HepG2 (cell line): Measurements from ENCODE around the gene PDP2. TPM values are rescaled to one million over a fixed set of nuclear protein-coding genes. Genes with fewer than 3 reads are reported as not detected.

Experiments used
- ATAC-seq: fragments of 200-7000 bp; cut with Tn5 transposase; 3 replicates; pipeline ENCODE4 v1.9.1; 2020; ENCODE audit warnings: mild to moderate bottlenecking, moderate library complexity
- BruUV-seq: library from RNA; stranded (reverse); fragments of 400-500 nt; replicated peaks from 2 replicates; lab custom pipeline; 2021; lab: Mats Ljungman, UMichigan
- CTCF ChIA-PET: fragments of 300-600 bp; formaldehyde crosslinking; extraction: SDS; loops from one replicate; lab custom pipeline; 2021; ENCODE audit warnings: low total read pairs, inconsistent platforms, low intra/inter-chr PET ratio; lab: Yijun Ruan, JAX
- POLR2A ChIA-PET: fragments of 350-600 bp; sonication (Branson Sonifier 250); formaldehyde crosslinking; loops from one replicate; lab custom pipeline; 2020; ENCODE audit warnings: antibody characterized with exemption, inconsistent platforms; lab: Yijun Ruan, JAX
- DNase-seq: peaks from one replicate; pipeline ENCODE4 v3.0.0-alpha.2; 2015; ENCODE audit warnings: low spot score
- FAIRE-seq: peaks from 3 replicates; lab custom pipeline; 2011; peaks lifted over from hg19 to GRCh38; lab: Jason Lieb, UNC
- H2AFZ ChIP-seq: one replicate; pipeline ENCODE4 v1.6.1; 2011; ENCODE audit warnings: low read length, inconsistent platforms
- H3K27ac ChIP-seq: fragments of 300-600 bp; 3 replicates; pipeline ENCODE4 v1.8.0; 2011; ENCODE audit warnings: mixed run types, mild to moderate bottlenecking, mixed read lengths, low read length, inconsistent platforms; ENCODE audit not compliant: insufficient read depth; ENCODE audit errors: extremely low read length
- H3K27me3 ChIP-seq, 2 experiments: fragments of 200-600 bp in 1 of 2; 2 replicates in 1 of 2; 3 replicates in 1 of 2; pipeline versions ENCODE4 v1.6.0 to v1.8.0; 2011; ENCODE audit warnings: low read length in 2 of 2, mild to moderate bottlenecking in 2 of 2, moderate library complexity in 2 of 2, inconsistent platforms in 1 of 2; ENCODE audit not compliant: insufficient read depth in 2 of 2, control insufficient read depth in 1 of 2
- H3K36me3 ChIP-seq, 2 experiments: fragments of 200-600 bp in 1 of 2; replicated peaks in 1 of 2; 2 replicates in 1 of 2; 3 replicates in 1 of 2; pipeline versions ENCODE4 v1.5.1 to v1.8.0; 2011; ENCODE audit warnings: low read length in 2 of 2, inconsistent platforms in 1 of 2; ENCODE audit not compliant: insufficient read depth in 2 of 2, control insufficient read depth in 1 of 2
- H3K4me1 ChIP-seq: 2 replicates; pipeline ENCODE4 v1.5.1; 2012; ENCODE audit warnings: low read length, inconsistent platforms; ENCODE audit not compliant: insufficient read depth
- H3K4me2 ChIP-seq: 2 replicates; pipeline ENCODE4 v1.6.0; 2011; ENCODE audit warnings: low read depth, low read length, inconsistent platforms
- H3K4me3 ChIP-seq, 3 experiments: fragments of 200-600 bp in 1 of 3; sonication (generic), shearing (Covaris generic) in 1 of 3; replicated peaks in 1 of 3; 2 replicates each; pipeline ENCODE4 v1.5.1; 2011 to 2016; ENCODE audit warnings: low read length in 3 of 3, inconsistent platforms in 2 of 3, low read depth in 2 of 3, mild to moderate bottlenecking in 2 of 3, control low read depth in 1 of 3, mixed read lengths in 1 of 3; ENCODE audit not compliant: insufficient read depth in 1 of 3
- H3K79me2 ChIP-seq: one replicate; pipeline ENCODE4 v1.6.1; 2011; ENCODE audit warnings: low read length, inconsistent platforms; ENCODE audit not compliant: insufficient read depth
- H3K9ac ChIP-seq: 2 replicates; pipeline ENCODE4 v1.6.0; 2011; ENCODE audit warnings: mild to moderate bottlenecking, low read depth, low read length, inconsistent platforms; ENCODE audit not compliant: insufficient read depth
- H3K9me3 ChIP-seq: 2 replicates; pipeline ENCODE4 v1.5.1; 2012; ENCODE audit warnings: mild to moderate bottlenecking, low read length
- H4K20me1 ChIP-seq: 2 replicates; pipeline ENCODE4 v1.6.0; 2011; ENCODE audit warnings: inconsistent platforms, mild to moderate bottlenecking, low read length, moderate library complexity; ENCODE audit not compliant: insufficient read depth
- HES4 ChIP-seq: sonication (generic); formaldehyde crosslinking; IDR thresholded peaks from 2 replicates; pipeline ENCODE4 v1.9.0; 2021; ENCODE audit warnings: mild to moderate bottlenecking, missing genetic modification reagents, borderline replicate concordance
- HOXA5 ChIP-seq: sonication (generic); formaldehyde crosslinking; IDR thresholded peaks from 2 replicates; pipeline ENCODE4 v1.4.0; 2020; ENCODE audit warnings: missing genetic modification reagents
- MBNL3 ChIP-seq: fragments of 250-450 bp; sonication (Bioruptor Pico); conservative IDR thresholded peaks from 2 replicates; pipeline ENCODE4 v1.8.0; 2022; ENCODE audit warnings: mild to moderate bottlenecking, inconsistent platforms
- MED13 ChIP-seq: sonication (generic); formaldehyde crosslinking; IDR thresholded peaks from 2 replicates; pipeline ENCODE4 v1.5.0; 2020; ENCODE audit warnings: missing genetic modification reagents
- NKX3-1 ChIP-seq: sonication (generic); formaldehyde crosslinking; IDR thresholded peaks from 2 replicates; pipeline ENCODE4 v1.5.0; 2020; ENCODE audit warnings: missing genetic modification reagents
- NONO ChIP-seq, 2 experiments: fragments of 450-650 bp in 1 of 2; sonication (generic) in 1 of 2; formaldehyde crosslinking in 1 of 2; IDR thresholded peaks in 1 of 2; conservative IDR thresholded peaks in 1 of 2; 2 replicates each; pipeline versions ENCODE4 v1.6.1 to v1.8.0; 2017 to 2022; ENCODE audit warnings: mild to moderate bottlenecking in 1 of 2, missing genetic modification reagents in 1 of 2, moderate library complexity in 1 of 2
- ONECUT2 ChIP-seq: sonication (generic); formaldehyde crosslinking; IDR thresholded peaks from 2 replicates; pipeline ENCODE4 v1.4.0; 2020; ENCODE audit warnings: missing genetic modification reagents
- REST ChIP-seq, 2 experiments: IDR thresholded peaks; 2 replicates each; pipeline ENCODE4 v1.6.1; 2011 to 2012; ENCODE audit warnings: low read length in 2 of 2, borderline replicate concordance in 1 of 2, low read depth in 1 of 2, mild to moderate bottlenecking in 1 of 2, moderate library complexity in 1 of 2
- SMYD3 ChIP-seq: sonication (generic); formaldehyde crosslinking; IDR thresholded peaks from 2 replicates; pipeline ENCODE4 v1.8.1; 2023; ENCODE audit warnings: mild to moderate bottlenecking, missing genetic modification reagents
- TCF7 ChIP-seq: sonication (generic); IDR thresholded peaks from 2 replicates; pipeline ENCODE4 v1.6.1; 2016; ENCODE audit warnings: antibody characterized with exemption, low read depth
- ZMAT5 ChIP-seq: sonication (generic); formaldehyde crosslinking; IDR thresholded peaks from 2 replicates; pipeline ENCODE4 v1.5.0; 2020; ENCODE audit warnings: mild to moderate bottlenecking, low read depth, missing genetic modification reagents, borderline replicate concordance
- ZNF563 ChIP-seq: sonication (generic); formaldehyde crosslinking; IDR thresholded peaks from 2 replicates; pipeline ENCODE4 v1.8.0; 2022; ENCODE audit warnings: mild to moderate bottlenecking, moderate library complexity, missing genetic modification reagents
- ZNF749 ChIP-seq: sonication (generic); formaldehyde crosslinking; IDR thresholded peaks from 2 replicates; pipeline ENCODE4 v1.8.0; 2022; ENCODE audit warnings: mild to moderate bottlenecking, missing genetic modification reagents, moderate library complexity, borderline replicate concordance
- ZNF75D ChIP-seq: sonication (generic); formaldehyde crosslinking; IDR thresholded peaks from 2 replicates; pipeline ENCODE4 v1.8.1; 2023; ENCODE audit warnings: missing genetic modification reagents, mild to moderate bottlenecking, borderline replicate concordance
- WGBS: methylation state at CpG from one replicate; pipeline ENCODE4 v1.1.6; 2017; ENCODE audit warnings: low lambda C conversion rate; 5-methylcytosine and 5-hydroxymethylcytosine counted together
- in situ Hi-C: cut with HindIII; loops from 2 replicates; pipeline ENCODE4 v1.10.0; 2017; ENCODE audit warnings: low pct_unique_long_range_greater_than_20kb; ENCODE audit not compliant: extremely low pct_ligation_motif_present
- intact Hi-C: fragments of 100-400 bp; cut with micrococcal nuclease; formaldehyde crosslinking; loops from one replicate; pipeline ENCODE4 v1.10.0; 2022; ENCODE audit not compliant: unreplicated experiment
- polyA plus RNA-seq, 8 experiments: library from polyadenylated mRNA; depleted of rRNA in 3 of 8; stranded (reverse) in 7 of 8; unstranded in 1 of 8; fragments of >200 nt; fragmentation: Illumina TruSeq in 4 of 8; extraction: Trizol in 4 of 8; gene quantifications; 2 replicates each; pipeline versions ENCODE4 v1.2.1 to v1.2.3, GENCODE V29; 2011 to 2016; ENCODE audit warnings: low read depth in 4 of 8, missing spikeins in 1 of 8, mixed read lengths in 1 of 8; ENCODE audit not compliant: insufficient read depth in 1 of 8
- total RNA-seq, 5 experiments: library from RNA; depleted of rRNA; stranded (reverse); fragments of >200 nt; fragmentation: Illumina TruSeq; extraction: Trizol; gene quantifications; 2 replicates each; pipeline ENCODE4 v1.2.3, GENCODE V29; 2016; ENCODE audit warnings: low read depth in 1 of 5
- TF ChIP-seq, protein P1 (sequence below): sonication (generic); formaldehyde crosslinking; IDR thresholded peaks from 2 replicates; pipeline ENCODE4 v1.8.0; 2022; ENCODE audit warnings: mild to moderate bottlenecking, missing genetic modification reagents
- TF ChIP-seq, protein P2 (sequence below): sonication (generic); formaldehyde crosslinking; IDR thresholded peaks from 2 replicates; pipeline ENCODE4; 2020; ENCODE audit warnings: missing genetic modification reagents, mild to moderate bottlenecking, borderline replicate concordance

PDP2 gene
- total and polyA plus RNA-seq, 2 of the 13 experiments (the other 11 are each of a cell fraction or from before 2014, with no cell fraction given): 12.8 to 15.8 TPM

- no peak overlapping the region for H3K4me2 ChIP-seq
- ChIA-PET POLR2A (interaction anchor here (0.8 kb wide), 1 partner anchor 12 kb away, joined by 3 read pairs; the partner anchor contains the start of gene NAE1), CTCF (no interaction called here)
- DNase-seq: no peak
- H3K9ac ChIP-seq: no peak overlapping the region
- no peak overlapping the region for H3K27ac ChIP-seq
- 51% methylated on average over 2 of the region's 2 CpGs for WGBS
- H3K4me3 ChIP-seq: no peak overlapping the region
- no peaks in the 10 kb centered on the region for H4K20me1 ChIP-seq
- peak; percentile 11; the same call in 2 of the 3 replicates for ATAC-seq
- H2AFZ ChIP-seq: no peak overlapping the region
- in situ Hi-C loops (no loop called here), intact Hi-C loops (loop anchor here (10.0 kb wide), 1 partner anchor 88 kb away; the partner anchor contains the start of gene DYNC1LI2)
- H3K27me3 ChIP-seq: peaks cover 7 to 63% of the 10 kb centered on the region in 2 experiments; a peak in 4 of 5 replicates
- no peak for FAIRE-seq
- no TSS peak for BruUV-seq
- H3K9me3 ChIP-seq: no peaks in the 10 kb centered on the region
- H3K79me2 ChIP-seq: no peaks in the 10 kb centered on the region
- peaks cover 15% of the 10 kb centered on the region; the same call in 1 of the 2 replicates for H3K4me1 ChIP-seq
- H3K36me3 ChIP-seq: no peaks in the 10 kb centered on the region
- TF ChIP-seq ZMAT5 (CRISPR knock-in tag) (no peak), HOXA5 (CRISPR knock-in tag) (no peak), NKX3-1 (CRISPR knock-in tag) (no peak), SMYD3 (CRISPR knock-in tag) (no peak), MED13 (CRISPR knock-in tag) (no peak), NONO (IDR thresholded peaks at IDR 0.05) (no peak), NONO (CRISPR knock-in tag; conservative IDR thresholded peaks at IDR 0.05) (no peak), TCF7 (no peak), ONECUT2 (CRISPR knock-in tag) (no peak), ZNF749 (CRISPR knock-in tag) (no peak), ZNF75D (CRISPR knock-in tag) (no peak), ZNF563 (no peak), REST (IDR thresholded peaks at IDR 0.05; ENCODE audit: borderline replicate concordance in 1 of 2, low read depth in 1 of 2, low read length in 2 of 2) (no peak), MBNL3 (CRISPR knock-in tag) (no peak), HES4 (CRISPR knock-in tag) (no peak)
- TF ChIP-seq, protein P1, sequence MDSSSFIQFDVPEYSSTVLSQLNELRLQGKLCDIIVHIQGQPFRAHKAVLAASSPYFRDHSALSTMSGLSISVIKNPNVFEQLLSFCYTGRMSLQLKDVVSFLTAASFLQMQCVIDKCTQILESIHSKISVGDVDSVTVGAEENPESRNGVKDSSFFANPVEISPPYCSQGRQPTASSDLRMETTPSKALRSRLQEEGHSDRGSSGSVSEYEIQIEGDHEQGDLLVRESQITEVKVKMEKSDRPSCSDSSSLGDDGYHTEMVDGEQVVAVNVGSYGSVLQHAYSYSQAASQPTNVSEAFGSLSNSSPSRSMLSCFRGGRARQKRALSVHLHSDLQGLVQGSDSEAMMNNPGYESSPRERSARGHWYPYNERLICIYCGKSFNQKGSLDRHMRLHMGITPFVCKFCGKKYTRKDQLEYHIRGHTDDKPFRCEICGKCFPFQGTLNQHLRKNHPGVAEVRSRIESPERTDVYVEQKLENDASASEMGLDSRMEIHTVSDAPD (CRISPR knock-in tag): no peak
- TF ChIP-seq, protein P2, sequence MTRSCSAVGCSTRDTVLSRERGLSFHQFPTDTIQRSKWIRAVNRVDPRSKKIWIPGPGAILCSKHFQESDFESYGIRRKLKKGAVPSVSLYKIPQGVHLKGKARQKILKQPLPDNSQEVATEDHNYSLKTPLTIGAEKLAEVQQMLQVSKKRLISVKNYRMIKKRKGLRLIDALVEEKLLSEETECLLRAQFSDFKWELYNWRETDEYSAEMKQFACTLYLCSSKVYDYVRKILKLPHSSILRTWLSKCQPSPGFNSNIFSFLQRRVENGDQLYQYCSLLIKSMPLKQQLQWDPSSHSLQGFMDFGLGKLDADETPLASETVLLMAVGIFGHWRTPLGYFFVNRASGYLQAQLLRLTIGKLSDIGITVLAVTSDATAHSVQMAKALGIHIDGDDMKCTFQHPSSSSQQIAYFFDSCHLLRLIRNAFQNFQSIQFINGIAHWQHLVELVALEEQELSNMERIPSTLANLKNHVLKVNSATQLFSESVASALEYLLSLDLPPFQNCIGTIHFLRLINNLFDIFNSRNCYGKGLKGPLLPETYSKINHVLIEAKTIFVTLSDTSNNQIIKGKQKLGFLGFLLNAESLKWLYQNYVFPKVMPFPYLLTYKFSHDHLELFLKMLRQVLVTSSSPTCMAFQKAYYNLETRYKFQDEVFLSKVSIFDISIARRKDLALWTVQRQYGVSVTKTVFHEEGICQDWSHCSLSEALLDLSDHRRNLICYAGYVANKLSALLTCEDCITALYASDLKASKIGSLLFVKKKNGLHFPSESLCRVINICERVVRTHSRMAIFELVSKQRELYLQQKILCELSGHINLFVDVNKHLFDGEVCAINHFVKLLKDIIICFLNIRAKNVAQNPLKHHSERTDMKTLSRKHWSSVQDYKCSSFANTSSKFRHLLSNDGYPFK: no peak
Observed at GRCh38 chr16:66843191-66843590, 37.1 kb upstream of the PDP2 start.
